ENCODE data around the gene EPS8L3. TPM values are rescaled to one million over a fixed set of nuclear protein-coding genes. Genes with fewer than 3 reads are reported as not detected.

The EPS8L3 gene
- total RNA-seq, 3 donors from 2014 or later (not counting 1 experiment from before 2014, with no cell fraction given): 0.47 TPM; not detected in 2

DNA sequence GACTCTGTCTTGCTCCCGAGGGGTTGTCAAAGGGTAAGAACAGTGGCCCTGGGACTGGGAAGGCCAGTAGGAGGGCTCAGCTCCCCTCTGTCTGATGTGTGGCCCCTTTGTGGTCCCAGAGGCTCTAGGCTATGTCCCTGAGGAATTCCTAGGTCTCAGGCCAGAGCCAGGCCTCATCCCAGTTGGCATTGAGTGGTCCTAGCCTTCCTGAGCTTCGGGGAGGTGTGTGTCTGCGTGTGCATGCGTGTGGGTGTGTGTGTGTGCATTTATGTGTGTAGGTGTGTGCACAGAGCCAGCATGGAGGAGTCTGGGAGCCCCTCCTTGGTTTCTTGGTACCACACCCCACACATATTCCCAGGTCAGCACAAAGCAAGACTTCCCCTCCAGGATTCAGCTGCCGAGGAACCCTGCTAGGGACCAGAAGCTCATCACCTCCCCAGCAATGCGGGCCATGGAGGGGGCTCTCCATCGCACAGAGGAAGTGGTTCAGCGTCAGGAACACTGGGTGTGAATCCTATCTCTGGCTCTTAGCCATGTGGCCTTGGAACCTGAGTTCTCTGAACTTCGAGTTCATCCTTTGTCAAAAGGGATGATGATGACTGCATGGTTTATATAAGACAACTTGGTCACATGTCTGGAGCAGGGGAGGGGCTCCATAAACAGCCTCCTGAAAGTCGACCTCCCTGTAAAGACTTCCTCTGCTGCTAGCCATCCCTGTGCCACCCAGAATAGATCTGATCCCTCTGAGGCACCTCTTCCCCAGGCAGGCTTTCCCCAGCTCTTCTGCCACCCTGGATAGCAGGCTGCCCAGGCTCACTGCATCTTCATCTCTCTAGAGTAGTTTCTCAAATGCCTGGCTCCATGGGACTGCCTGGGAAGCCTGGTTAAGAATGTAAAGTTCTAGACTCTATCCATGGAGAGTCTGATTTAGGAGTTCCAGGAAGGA lies 8.3 kb upstream of the EPS8L3 start:
- Histone ChIP-seq H3K27ac (ENCODE audit: low read length) (no peak overlapping the region), H3K9me3 (ENCODE audit: control insufficient read depth, insufficient read depth, low read length) (no peaks in the 10 kb centered on the region), H3K27me3 (ENCODE audit: control insufficient read depth, insufficient read depth, low read length) (no peaks in the 10 kb centered on the region), H3K4me1 (ENCODE audit: control insufficient read depth, insufficient read depth, low read length) (peaks cover 3% of the 10 kb centered on the region), H3K36me3 (ENCODE audit: control insufficient read depth, insufficient read depth, low read length) (no peaks in the 10 kb centered on the region), H3K4me3 (ENCODE audit: low read length) (no peak overlapping the region)
- TF ChIP-seq, protein P1, sequence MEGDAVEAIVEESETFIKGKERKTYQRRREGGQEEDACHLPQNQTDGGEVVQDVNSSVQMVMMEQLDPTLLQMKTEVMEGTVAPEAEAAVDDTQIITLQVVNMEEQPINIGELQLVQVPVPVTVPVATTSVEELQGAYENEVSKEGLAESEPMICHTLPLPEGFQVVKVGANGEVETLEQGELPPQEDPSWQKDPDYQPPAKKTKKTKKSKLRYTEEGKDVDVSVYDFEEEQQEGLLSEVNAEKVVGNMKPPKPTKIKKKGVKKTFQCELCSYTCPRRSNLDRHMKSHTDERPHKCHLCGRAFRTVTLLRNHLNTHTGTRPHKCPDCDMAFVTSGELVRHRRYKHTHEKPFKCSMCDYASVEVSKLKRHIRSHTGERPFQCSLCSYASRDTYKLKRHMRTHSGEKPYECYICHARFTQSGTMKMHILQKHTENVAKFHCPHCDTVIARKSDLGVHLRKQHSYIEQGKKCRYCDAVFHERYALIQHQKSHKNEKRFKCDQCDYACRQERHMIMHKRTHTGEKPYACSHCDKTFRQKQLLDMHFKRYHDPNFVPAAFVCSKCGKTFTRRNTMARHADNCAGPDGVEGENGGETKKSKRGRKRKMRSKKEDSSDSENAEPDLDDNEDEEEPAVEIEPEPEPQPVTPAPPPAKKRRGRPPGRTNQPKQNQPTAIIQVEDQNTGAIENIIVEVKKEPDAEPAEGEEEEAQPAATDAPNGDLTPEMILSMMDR (IDR thresholded peaks at IDR 0.05): no peak
- Mint-ChIP-seq H3K27ac (peak overlapping the region in 1 of 2 donors; percentile 39), H3K4me3 (no peak overlapping the region), H3K9me3 (no peaks in the 10 kb centered on the region), H3K27me3 (ENCODE audit: low read depth in 2 of 2) (peaks cover 20 to 27% of the 10 kb centered on the region in 2 donors), H3K36me3 (no peaks in the 10 kb centered on the region), H3K4me1 (peaks cover 0 to 7% of the 10 kb centered on the region in 2 donors)
- DNase-seq: no peak
- intact Hi-C loops (cut with micrococcal nuclease): no loop called here
- no peak for ATAC-seq
- 53% methylated on average over 10 of the region's 10 CpGs for WGBS (ENCODE audit: insufficient coverage)

DNA sequence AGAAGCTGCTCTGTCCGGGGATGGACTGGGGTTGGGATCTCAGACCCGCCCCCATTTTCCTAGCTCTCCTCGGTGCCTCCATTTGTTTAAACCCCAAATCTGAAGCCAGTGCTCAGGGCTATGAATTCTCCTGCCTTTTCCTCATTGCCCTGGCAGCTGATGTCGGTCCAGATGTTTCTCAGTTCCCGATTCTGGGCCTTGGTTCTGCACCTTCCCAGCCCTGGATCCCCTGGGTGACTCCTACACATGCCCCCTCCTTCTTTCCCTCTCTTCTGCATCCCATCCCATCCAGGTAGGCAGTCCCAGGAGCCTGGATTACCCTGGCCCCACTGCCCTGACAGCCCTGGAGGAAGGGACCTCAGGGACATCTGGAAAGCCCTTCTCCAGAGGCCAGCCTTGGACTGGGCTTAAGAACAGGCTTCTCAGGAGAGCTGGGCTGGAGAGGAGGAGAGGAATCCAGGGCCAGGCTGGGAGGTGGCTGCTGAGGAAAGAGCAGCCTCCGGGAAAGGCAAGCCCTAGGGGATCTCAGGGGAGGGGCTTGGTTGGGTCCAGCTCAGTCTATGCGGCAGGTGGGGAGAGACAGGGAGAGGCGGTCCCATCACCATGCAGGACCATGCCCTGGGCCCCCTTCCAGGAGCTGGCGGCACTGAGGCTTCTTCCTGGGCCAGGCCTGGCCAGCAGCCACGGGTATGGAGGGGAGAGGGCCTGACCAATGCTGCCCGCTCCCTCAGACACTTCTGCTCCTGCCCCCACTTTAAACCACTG lies 6.8 kb upstream of the EPS8L3 start:
- Mint-ChIP-seq H3K9me3 (no peaks in the 10 kb centered on the region), H3K4me3 (no peak overlapping the region), H3K36me3 (no peaks in the 10 kb centered on the region), H3K27me3 (ENCODE audit: low read depth in 2 of 2) (peaks cover 15 to 18% of the 10 kb centered on the region in 2 donors), H3K27ac (no peak overlapping the region), H3K4me1 (no peaks in the 10 kb centered on the region)
- Histone ChIP-seq H3K4me1 (ENCODE audit: control insufficient read depth, insufficient read depth, low read length) (no peaks in the 10 kb centered on the region), H3K27ac (ENCODE audit: low read length) (no peak overlapping the region), H3K36me3 (ENCODE audit: control insufficient read depth, insufficient read depth, low read length) (no peaks in the 10 kb centered on the region), H3K27me3 (ENCODE audit: control insufficient read depth, insufficient read depth, low read length) (no peaks in the 10 kb centered on the region), H3K4me3 (ENCODE audit: low read length) (no peak overlapping the region), H3K9me3 (ENCODE audit: control insufficient read depth, insufficient read depth, low read length) (no peaks in the 10 kb centered on the region)
- 89% methylated on average over 8 of the region's 11 CpGs for WGBS (ENCODE audit: insufficient coverage)
- DNase-seq: no peak
- TF ChIP-seq, protein P1 (IDR thresholded peaks at IDR 0.05): no peak
- ATAC-seq: no peak
- intact Hi-C loops (cut with micrococcal nuclease): no loop called here

DNA sequence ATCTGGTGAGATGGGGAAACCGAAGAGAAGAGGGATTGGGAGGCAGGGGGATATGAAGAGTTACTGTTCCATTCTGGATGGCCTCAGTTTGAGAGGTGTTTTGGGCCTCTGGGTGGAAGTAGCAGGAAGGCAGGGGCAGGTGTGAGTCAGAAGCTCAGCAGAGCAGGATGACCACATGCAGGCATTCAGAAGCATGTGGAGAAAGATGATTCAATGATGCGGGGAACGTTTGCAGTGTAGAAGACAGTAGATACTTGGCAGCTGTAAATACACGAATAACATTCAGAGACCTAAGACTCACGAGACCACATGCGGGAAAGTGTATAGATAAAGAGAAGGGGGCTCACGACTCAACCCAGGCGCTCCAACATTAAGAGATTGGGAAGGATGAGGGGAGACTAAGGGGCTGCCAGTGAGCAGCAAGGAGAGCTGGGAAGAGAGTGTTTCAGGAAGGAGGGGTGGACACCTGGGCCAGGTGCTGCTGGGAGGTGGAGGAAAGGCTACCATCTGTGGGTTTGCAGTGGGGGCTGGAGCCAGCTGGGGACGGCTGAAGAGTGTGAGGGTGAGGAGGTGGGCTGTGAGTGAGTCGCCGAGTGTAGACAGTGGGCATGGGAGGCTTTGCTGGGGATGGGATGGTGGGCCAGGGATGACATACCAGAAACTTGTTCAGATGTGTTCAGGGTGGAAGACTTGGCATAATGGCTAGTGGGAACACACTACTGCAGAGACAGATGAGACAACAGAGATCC lies 5.8 kb upstream of the EPS8L3 start:
- ATAC-seq (no peak), DNase-seq (no peak)
- WGBS (ENCODE audit: insufficient coverage): 91% methylated on average over 11 of the region's 11 CpGs
- intact Hi-C loops (cut with micrococcal nuclease): no loop called here
- Mint-ChIP-seq H3K9me3 (no peaks in the 10 kb centered on the region), H3K4me3 (no peak overlapping the region), H3K27ac (no peak overlapping the region), H3K36me3 (no peaks in the 10 kb centered on the region), H3K27me3 (ENCODE audit: low read depth in 2 of 2) (peaks cover 8 to 12% of the 10 kb centered on the region in 2 donors), H3K4me1 (no peaks in the 10 kb centered on the region)
- Histone ChIP-seq H3K4me3 (ENCODE audit: low read length) (no peak overlapping the region), H3K4me1 (ENCODE audit: control insufficient read depth, insufficient read depth, low read length) (no peaks in the 10 kb centered on the region), H3K36me3 (ENCODE audit: control insufficient read depth, insufficient read depth, low read length) (no peaks in the 10 kb centered on the region), H3K27ac (ENCODE audit: low read length) (no peak overlapping the region), H3K27me3 (ENCODE audit: control insufficient read depth, insufficient read depth, low read length) (no peaks in the 10 kb centered on the region), H3K9me3 (ENCODE audit: control insufficient read depth, insufficient read depth, low read length) (no peaks in the 10 kb centered on the region)
- TF ChIP-seq, protein P1 (IDR thresholded peaks at IDR 0.05): no peak

Data from natural killer cell (primary cell).